COR-L47 (cell line): ENCODE results near the gene LGSN.
A peak's percentile ranks its signal among the peaks of the same experiment; 100 is the strongest.
"Not testable (repeated sequence)": the region's sequence is repeated elsewhere in the genome, so short reads cannot be mapped to it uniquely, and the experiment has no call there.

ENCODE experiments used
- DNase-seq: peaks from one replicate; lab custom pipeline; 2025; lab: John Stamatoyannopoulos, UW

LGSN gene

GRCh38 chr6:63319939-63320338 is at the start of gene LGSN:
TSS of gene LGSN (minus strand) at chr6:63319983. CDS start at chr6:63319943, 40 bp downstream.
- DNase-seq: peak; percentile 19

GRCh38 chr6:63368347-63368746 is 48.6 kb upstream of the LGSN start:
- no peak for DNase-seq

- not testable (repeated sequence) for DNase-seq
Observed at GRCh38 chr6:63362500-63363120, 42.8 kb upstream of the LGSN start.

GRCh38 chr6:63357384-63357783 is 37.6 kb upstream of the LGSN start:
- not testable (repeated sequence) for DNase-seq

- DNase-seq: no peak
Observed at GRCh38 chr6:63355632-63356031, 35.8 kb upstream of the LGSN start.

- no peak for DNase-seq
Observed at GRCh38 chr6:63353286-63353630, 33.5 kb upstream of the LGSN start.

GRCh38 chr6:63352544-63353285 is 32.9 kb upstream of the LGSN start:
- DNase-seq: peak; percentile 3

GRCh38 chr6:63352069-63352543 is 32.3 kb upstream of the LGSN start:
- peak; percentile 7 for DNase-seq

- DNase-seq: no peak
Observed at GRCh38 chr6:63349401-63349800, 29.6 kb upstream of the LGSN start.

- DNase-seq: no peak
Observed at GRCh38 chr6:63348836-63349235, 29.1 kb upstream of the LGSN start.

GRCh38 chr6:63347599-63347998 is 27.8 kb upstream of the LGSN start:
- DNase-seq: no peak

- no peak for DNase-seq
Observed at GRCh38 chr6:63346217-63346835, 26.5 kb upstream of the LGSN start.

- DNase-seq: no peak
Observed at GRCh38 chr6:63340351-63340750, 20.6 kb upstream of the LGSN start.

GRCh38 chr6:63334652-63335051 is 14.9 kb upstream of the LGSN start:
- not testable (repeated sequence) for DNase-seq

GRCh38 chr6:63333440-63333839 is 13.7 kb upstream of the LGSN start:
- DNase-seq: no peak

GRCh38 chr6:63326630-63327029 is 6.8 kb upstream of the LGSN start:
- DNase-seq: not testable (repeated sequence)

GRCh38 chr6:63322981-63323380 is 3.2 kb upstream of the LGSN start:
- no peak for DNase-seq

- DNase-seq: no peak
Observed at GRCh38 chr6:63321821-63322220, 2.0 kb upstream of the LGSN start.

GRCh38 chr6:63317641-63318040 is 2.1 kb downstream of the LGSN start:
- no peak for DNase-seq

- DNase-seq: no peak
Observed at GRCh38 chr6:63316113-63316512, 3.7 kb downstream of the LGSN start.

GRCh38 chr6:63313111-63313510 is 6.7 kb downstream of the LGSN start:
- no peak for DNase-seq

GRCh38 chr6:63307581-63308246 is 12.1 kb downstream of the LGSN start:
- DNase-seq: no peak

- DNase-seq: no peak
Observed at GRCh38 chr6:63306420-63306819, 13.4 kb downstream of the LGSN start.
